Activated T-helper 1 cell treated with anti-CD3 and anti-CD28 coated beads, Interleukin-12 subunit alpha, Interleukin-12 subunit beta, Interleukin-2, Interleukin-4 antibody, amounts not matched to agents 30 ng/mL and 10 ng/mL and 1 ng/mL, durations not matched to agents 14 hours and 24 hours and 36 hours (primary cell): ENCODE results near the gene CHCHD6. TPM values are rescaled to one million over a fixed set of nuclear protein-coding genes. Genes with fewer than 3 reads are reported as not detected.

ENCODE experiments used
- DNase-seq: peaks from one replicate; pipeline ENCODE4 v3.0.0; 2021; ENCODE audit warnings: low spot score
- H3K27ac Mint-ChIP-seq: one replicate; pipeline ENCODE4 v1.8.0; 2021; ENCODE audit warnings: mild to moderate bottlenecking, mixed read lengths
- H3K27me3 Mint-ChIP-seq: one replicate; pipeline ENCODE4 v1.8.0; 2022; ENCODE audit warnings: mild to moderate bottlenecking, moderate library complexity, mixed read lengths; ENCODE audit not compliant: insufficient read depth
- H3K36me3 Mint-ChIP-seq: one replicate; pipeline ENCODE4 v1.8.0; 2021; ENCODE audit warnings: low read depth, mixed read lengths
- H3K4me1 Mint-ChIP-seq: one replicate; pipeline ENCODE4 v1.8.0; 2021; ENCODE audit warnings: low read depth, mixed read lengths
- H3K4me3 Mint-ChIP-seq: one replicate; pipeline ENCODE4 v1.8.0; 2021; ENCODE audit warnings: mild to moderate bottlenecking, moderate library complexity, mixed read lengths
- H3K9me3 Mint-ChIP-seq: one replicate; pipeline ENCODE4 v1.8.0; 2021; ENCODE audit warnings: mixed read lengths
- intact Hi-C: fragments of 100-400 bp; cut with micrococcal nuclease; formaldehyde crosslinking; loops from one replicate; pipeline ENCODE4 v1.15.1; 2024
- total RNA-seq: library from RNA; stranded (reverse); gene quantifications from 2 replicates; pipeline ENCODE4 v1.2.3, GENCODE V29; 2022

The CHCHD6 gene
- total RNA-seq, 1 donor from 2014 or later = 17.5 TPM

- intact Hi-C loops = loop anchor here (10.0 kb wide), 1 partner anchor 834 kb away; the partner anchor contains the start of gene SLC41A3
- Mint-ChIP-seq H3K36me3 (peaks cover 9% of the 10 kb centered on the region), H3K4me3 (no peak overlapping the region), H3K4me1 (peaks cover 41% of the 10 kb centered on the region), H3K27ac (no peak overlapping the region), H3K27me3 (peaks cover 4% of the 10 kb centered on the region), H3K9me3 (peaks cover 6% of the 10 kb centered on the region)
- DNase-seq = no peak
Observed at GRCh38 chr3:126918355-126918821, 214.3 kb downstream of the CHCHD6 start.

DNA sequence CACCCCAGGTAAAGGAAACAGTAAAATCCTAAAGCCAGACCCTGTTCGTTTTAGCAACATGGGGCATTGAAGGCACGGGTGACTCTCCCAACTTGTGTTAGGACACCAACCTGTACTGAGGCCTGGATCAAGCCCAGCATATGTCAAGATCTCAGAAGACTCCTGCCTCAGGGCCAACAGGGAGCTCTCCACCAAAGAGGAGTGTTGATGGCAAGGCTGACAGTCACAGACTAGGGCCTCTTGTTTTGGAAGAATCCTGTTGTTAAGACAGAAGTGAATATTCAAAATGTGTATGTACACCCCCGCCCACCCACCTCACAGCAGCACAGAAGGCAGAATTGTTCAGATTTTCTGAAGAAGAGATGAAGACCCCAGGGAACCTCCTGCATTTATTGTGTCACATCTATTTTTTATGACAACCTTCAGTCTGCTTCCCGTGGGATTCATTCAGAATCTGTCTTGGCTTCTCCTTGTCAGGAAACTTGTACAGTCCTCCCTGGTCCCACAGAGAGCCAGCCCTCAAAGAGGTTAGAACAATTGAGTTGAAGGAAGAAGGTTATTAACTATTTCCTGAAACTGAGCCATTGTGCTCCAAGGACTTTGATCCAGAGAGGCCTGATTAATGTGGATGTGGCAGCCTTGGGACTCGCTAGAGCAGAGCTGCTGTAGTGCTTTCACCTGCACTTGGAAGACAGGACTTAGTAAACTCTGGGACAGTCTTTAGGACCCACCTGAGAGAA is 217.2 kb downstream of the CHCHD6 start:
- Mint-ChIP-seq H3K4me3 (no peak overlapping the region), H3K9me3 (peaks cover 6% of the 10 kb centered on the region)
- intact Hi-C loops = no loop called here

GRCh38 chr3:126922466-126922865 is 218.4 kb downstream of the CHCHD6 start:
- peaks cover 6% of the 10 kb centered on the region for H3K9me3 Mint-ChIP-seq
- peaks cover 6% of the 10 kb centered on the region for H3K36me3 Mint-ChIP-seq
- no peak overlapping the region for H3K4me3 Mint-ChIP-seq
- intact Hi-C loops = no loop called here
- H3K27ac Mint-ChIP-seq = no peak overlapping the region
- peaks cover 26% of the 10 kb centered on the region for H3K4me1 Mint-ChIP-seq
- H3K27me3 Mint-ChIP-seq = peaks cover 4% of the 10 kb centered on the region
- no peak for DNase-seq

More for the DNA sequence above, 217.2 kb downstream of the CHCHD6 start:
- DNase-seq = no peak
- H3K36me3 Mint-ChIP-seq = peaks cover 6% of the 10 kb centered on the region
- H3K27ac Mint-ChIP-seq = no peak overlapping the region
- H3K27me3 Mint-ChIP-seq = peaks cover 4% of the 10 kb centered on the region
- peaks cover 35% of the 10 kb centered on the region for H3K4me1 Mint-ChIP-seq

DNA sequence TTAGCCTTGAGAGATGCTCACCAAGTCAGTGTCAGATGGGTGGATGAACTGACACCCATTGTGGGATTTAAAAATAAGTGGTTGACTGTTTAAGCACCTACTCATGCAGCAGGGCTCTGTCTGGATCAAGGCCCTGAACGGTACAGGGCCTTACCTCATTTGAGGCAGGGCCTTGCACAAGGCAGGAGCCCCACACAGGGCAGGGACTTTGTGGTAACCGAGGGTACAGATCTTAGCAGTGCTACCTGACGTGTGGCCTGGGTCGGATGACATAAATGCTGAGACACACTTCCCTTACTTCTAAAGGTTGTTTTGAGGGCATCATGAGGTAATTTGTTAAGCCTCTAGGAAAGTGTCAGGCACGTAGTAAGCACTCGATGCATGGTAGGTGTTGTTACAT is 219.4 kb downstream of the CHCHD6 start:
- peaks cover 25% of the 10 kb centered on the region for H3K4me1 Mint-ChIP-seq
- H3K4me3 Mint-ChIP-seq = no peak overlapping the region
- peaks cover 6% of the 10 kb centered on the region for H3K9me3 Mint-ChIP-seq
- H3K36me3 Mint-ChIP-seq = peaks cover 3% of the 10 kb centered on the region
- DNase-seq = peak; percentile 16
- no peak overlapping the region for H3K27ac Mint-ChIP-seq
- intact Hi-C loops = no loop called here
- peaks cover 3% of the 10 kb centered on the region for H3K27me3 Mint-ChIP-seq

DNA sequence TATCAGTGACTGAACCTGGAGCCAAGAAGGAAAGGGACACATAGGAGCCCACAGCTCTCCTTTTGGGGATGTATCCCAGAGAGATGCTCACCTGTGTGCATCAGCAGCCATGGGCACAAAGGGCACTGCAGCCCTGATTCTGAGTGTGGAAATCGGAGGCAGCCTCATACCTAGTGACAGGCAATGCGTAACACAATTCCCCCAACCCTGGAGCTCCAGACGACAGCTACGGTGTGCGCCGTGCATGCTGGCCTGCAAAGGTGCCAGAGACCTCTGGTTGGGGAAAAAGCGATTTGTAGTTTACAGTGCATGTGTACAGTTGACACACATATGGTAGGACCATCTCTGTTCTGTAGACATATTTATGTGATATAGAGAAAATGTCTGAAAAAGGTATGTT is 219.9 kb downstream of the CHCHD6 start:
- Mint-ChIP-seq H3K36me3 (peaks cover 3% of the 10 kb centered on the region), H3K4me3 (no peak overlapping the region), H3K4me1 (peaks cover 25% of the 10 kb centered on the region), H3K27me3 (peaks cover 2% of the 10 kb centered on the region), H3K9me3 (peaks cover 6% of the 10 kb centered on the region), H3K27ac (no peak overlapping the region)
- intact Hi-C loops = no loop called here
- no peak for DNase-seq

GRCh38 chr3:126924458-126924857 is 220.4 kb downstream of the CHCHD6 start:
- Mint-ChIP-seq H3K36me3 (peaks cover 3% of the 10 kb centered on the region), H3K4me3 (no peak overlapping the region), H3K27ac (no peak overlapping the region), H3K4me1 (peaks cover 25% of the 10 kb centered on the region), H3K9me3 (peaks cover 6% of the 10 kb centered on the region), H3K27me3 (peaks cover 2% of the 10 kb centered on the region)
- intact Hi-C loops = no loop called here
- no peak for DNase-seq

DNA sequence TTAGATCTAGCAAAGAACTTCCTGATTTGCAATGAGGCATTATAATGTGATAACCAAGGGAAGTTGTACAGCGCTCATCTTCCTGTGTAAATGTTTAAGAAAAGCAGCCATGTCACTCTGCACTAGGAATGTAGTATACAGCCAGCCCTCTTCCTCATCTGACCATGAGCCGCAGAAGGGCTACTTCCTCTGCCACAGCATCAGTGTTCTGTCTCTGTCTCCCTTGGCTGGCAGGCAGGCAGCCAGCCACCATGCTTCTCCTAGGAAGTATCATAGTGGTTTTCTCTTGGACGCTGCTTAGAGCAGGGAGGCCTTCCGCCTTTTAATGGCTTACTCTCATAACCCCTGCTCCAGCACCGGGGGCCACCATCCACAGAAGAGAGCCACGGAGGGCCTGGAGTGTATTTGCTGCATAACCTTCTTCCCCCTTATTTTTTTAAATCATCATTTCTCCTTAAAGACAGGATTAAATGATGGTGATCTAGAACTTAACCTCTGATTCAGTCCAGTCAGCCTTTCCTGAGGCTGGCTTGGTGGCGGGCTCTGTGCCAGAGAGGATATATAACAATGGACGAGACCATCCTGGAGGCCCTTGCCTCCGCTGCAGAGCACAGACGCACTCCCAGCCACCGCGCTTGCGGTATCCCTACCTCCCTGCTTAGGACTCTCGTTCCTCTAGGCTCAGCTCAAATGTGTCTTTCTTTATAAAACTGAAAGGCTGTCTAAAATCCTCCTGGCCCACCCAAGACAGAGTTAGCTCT is 221.6 kb downstream of the CHCHD6 start:
- no peak for DNase-seq
- Mint-ChIP-seq H3K36me3 (no peaks in the 10 kb centered on the region), H3K4me1 (peaks cover 25% of the 10 kb centered on the region), H3K27me3 (no peaks in the 10 kb centered on the region), H3K27ac (no peak overlapping the region), H3K4me3 (no peak overlapping the region), H3K9me3 (no peaks in the 10 kb centered on the region)
- intact Hi-C loops = no loop called here

- no peak for DNase-seq
- Mint-ChIP-seq H3K9me3 (no peaks in the 10 kb centered on the region), H3K4me1 (peaks cover 25% of the 10 kb centered on the region), H3K4me3 (no peak overlapping the region), H3K36me3 (no peaks in the 10 kb centered on the region), H3K27ac (no peak overlapping the region), H3K27me3 (no peaks in the 10 kb centered on the region)
- intact Hi-C loops = no loop called here
Observed at GRCh38 chr3:126926684-126927400, 222.8 kb downstream of the CHCHD6 start.

DNA sequence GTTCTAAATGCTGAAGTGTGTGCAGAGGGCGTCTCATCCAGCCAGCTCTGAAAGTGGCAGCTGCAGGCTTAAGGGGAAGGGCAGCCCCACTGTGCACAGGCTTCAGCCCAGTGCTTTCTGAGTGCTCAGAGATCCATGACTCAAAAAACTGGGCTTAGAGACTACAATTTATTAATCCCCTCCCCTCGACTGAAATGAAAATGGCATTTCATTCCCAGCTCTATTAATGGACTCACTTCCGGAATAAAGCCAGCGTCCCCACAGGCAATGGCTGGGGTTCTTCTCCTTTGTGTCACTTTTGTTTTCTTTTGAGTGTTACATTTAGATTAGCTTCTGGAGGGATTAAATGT is 223.3 kb downstream of the CHCHD6 start:
- Mint-ChIP-seq H3K4me1 (peaks cover 25% of the 10 kb centered on the region), H3K27ac (no peak overlapping the region), H3K36me3 (no peaks in the 10 kb centered on the region), H3K9me3 (no peaks in the 10 kb centered on the region), H3K4me3 (no peak overlapping the region), H3K27me3 (no peaks in the 10 kb centered on the region)
- intact Hi-C loops = no loop called here
- DNase-seq = no peak

DNA sequence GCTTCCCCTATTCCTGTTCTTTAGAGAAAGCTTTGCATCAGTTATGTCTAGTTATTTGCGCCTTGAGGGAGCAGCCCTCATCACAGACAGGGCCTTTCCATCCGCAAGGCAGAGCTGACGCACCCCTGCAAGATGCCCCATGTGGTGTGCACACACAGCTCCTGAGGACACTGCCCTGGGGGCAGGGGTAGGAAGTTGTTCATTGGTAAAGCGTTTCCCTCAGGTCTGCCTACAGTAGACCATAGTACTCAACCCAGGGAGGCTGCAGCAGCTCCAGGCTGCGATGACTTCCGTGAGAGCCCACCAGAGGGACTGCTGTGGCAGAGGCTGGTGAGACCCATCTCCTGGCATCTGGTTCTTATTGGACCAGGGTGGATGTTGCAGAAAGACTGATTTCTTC is 223.8 kb downstream of the CHCHD6 start:
- no peak for DNase-seq
- intact Hi-C loops = no loop called here
- Mint-ChIP-seq H3K9me3 (no peaks in the 10 kb centered on the region), H3K27me3 (no peaks in the 10 kb centered on the region), H3K4me3 (no peak overlapping the region), H3K4me1 (peaks cover 20% of the 10 kb centered on the region), H3K36me3 (no peaks in the 10 kb centered on the region), H3K27ac (no peak overlapping the region)

DNA sequence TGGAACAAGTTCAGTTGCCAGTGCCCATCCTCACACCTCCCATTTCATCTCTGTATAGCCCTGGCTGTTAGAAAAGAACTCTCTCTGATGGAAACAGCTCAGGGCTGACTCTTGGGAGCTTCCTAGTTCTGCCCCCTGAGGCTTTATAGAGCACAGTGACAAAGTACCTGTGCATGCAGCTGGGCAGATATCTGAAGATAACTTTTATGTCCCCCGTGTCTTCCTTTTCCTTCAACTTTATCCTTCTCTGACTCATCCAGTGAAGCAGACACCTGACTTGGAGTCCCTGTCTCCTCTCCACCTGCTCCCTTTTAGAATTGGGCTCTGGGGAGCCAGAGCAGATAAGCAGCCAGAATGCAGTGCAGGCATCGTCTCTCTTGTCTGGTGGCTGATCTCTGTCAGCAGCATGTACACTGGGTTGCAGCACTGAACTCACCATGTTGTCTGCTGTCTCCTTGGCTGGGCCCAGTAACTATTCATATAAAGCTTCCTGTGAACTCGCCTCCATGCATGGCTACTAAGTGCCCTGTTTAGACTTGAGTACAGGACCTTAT is 225.0 kb downstream of the CHCHD6 start:
- intact Hi-C loops = no loop called here

DNA sequence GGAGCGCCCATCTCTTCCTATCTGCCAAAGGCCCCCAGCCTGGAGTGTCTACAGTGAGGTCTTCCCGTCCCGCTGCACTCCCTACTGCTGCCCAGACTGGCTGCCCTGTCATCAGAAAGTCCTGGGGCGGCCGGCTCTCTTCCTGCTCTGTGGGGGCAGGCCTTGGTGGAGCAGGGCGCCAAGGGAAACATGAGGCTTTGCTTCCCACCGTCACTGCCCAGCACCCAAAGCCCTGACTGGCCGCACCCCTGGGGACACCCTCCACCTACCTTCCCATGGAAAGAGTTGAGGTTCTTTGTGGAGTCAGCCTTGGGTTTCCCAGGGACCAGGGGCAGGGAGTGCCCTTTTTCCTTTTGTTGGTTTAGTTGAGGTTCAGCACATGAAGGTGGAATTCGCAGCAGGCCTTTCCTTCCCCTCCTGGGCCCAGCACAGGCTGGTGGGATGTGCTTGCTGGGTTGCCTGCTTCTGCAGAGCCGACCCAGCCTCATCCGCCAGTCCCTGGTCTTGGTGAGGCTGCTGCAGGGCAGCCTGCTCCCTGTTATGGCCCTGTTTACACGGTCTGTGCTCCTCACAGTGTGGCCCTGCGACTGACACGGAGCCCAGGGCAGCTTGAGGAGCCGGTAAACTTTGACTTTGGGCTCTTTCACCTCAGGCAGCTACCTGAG is 227.0 kb downstream of the CHCHD6 start:
- Mint-ChIP-seq H3K27me3 (no peaks in the 10 kb centered on the region), H3K4me1 (peaks cover 9% of the 10 kb centered on the region), H3K27ac (no peak overlapping the region), H3K9me3 (no peaks in the 10 kb centered on the region), H3K36me3 (no peaks in the 10 kb centered on the region), H3K4me3 (no peak overlapping the region)
- DNase-seq = no peak
- intact Hi-C loops = no loop called here

More for the DNA sequence above, 225.0 kb downstream of the CHCHD6 start:
- Mint-ChIP-seq H3K36me3 (no peaks in the 10 kb centered on the region), H3K27me3 (no peaks in the 10 kb centered on the region), H3K4me3 (no peak overlapping the region), H3K9me3 (no peaks in the 10 kb centered on the region), H3K27ac (no peak overlapping the region), H3K4me1 (peaks cover 9% of the 10 kb centered on the region)
- DNase-seq = no peak
